HTR-8/SVneo (cell line): ENCODE measurements around the gene TMF1.

Source experiments
- DNase-seq: peaks from one replicate; pipeline ENCODE4 v3.0.0; 2011; ENCODE audit warnings: low spot score, mixed read lengths; ENCODE audit not compliant: insufficient read length
- FAIRE-seq: peaks from 2 replicates; lab custom pipeline; 2011; peaks lifted over from hg19 to GRCh38; lab: Jason Lieb, UNC

Gene TMF1

GRCh38 chr3:69016901-69017300 lies 35.2 kb downstream of the TMF1 start:
- FAIRE-seq: no peak
- DNase-seq: no peak

GRCh38 chr3:69016102-69016501 lies 36.0 kb downstream of the TMF1 start:
- DNase-seq (no peak), FAIRE-seq (no peak)

- DNase-seq (no peak), FAIRE-seq (no peak)
Observed at GRCh38 chr3:69014022-69014580, 38.0 kb downstream of the TMF1 start.

- FAIRE-seq (peak; percentile 60), DNase-seq (peak; percentile 73)
Observed at GRCh38 chr3:69013253-69014021, 38.7 kb downstream of the TMF1 start, which contains the start of gene EOGT. EOGT (minus strand) TSS chr3:69013684; CDS start chr3:69009846, 3,838 bp downstream.

- no peak for FAIRE-seq
- DNase-seq: peak; percentile 67
Observed at GRCh38 chr3:69012800-69013252, 39.3 kb downstream of the TMF1 start.

GRCh38 chr3:69012100-69012799 lies 39.9 kb downstream of the TMF1 start:
- DNase-seq (no peak), FAIRE-seq (peak; percentile 31)

GRCh38 chr3:69011096-69011730 lies 40.9 kb downstream of the TMF1 start:
- DNase-seq: no peak
- FAIRE-seq: no peak

GRCh38 chr3:69009559-69010410 lies 42.3 kb downstream of the TMF1 start:
- no peak for FAIRE-seq
- no peak for DNase-seq

- no peak for DNase-seq
- no peak for FAIRE-seq
Observed at GRCh38 chr3:69008980-69009379, 43.2 kb downstream of the TMF1 start.

- DNase-seq (no peak), FAIRE-seq (no peak)
Observed at GRCh38 chr3:69005791-69006482, 46.2 kb downstream of the TMF1 start.

- DNase-seq (no peak), FAIRE-seq (no peak)
Observed at GRCh38 chr3:69005071-69005790, 46.9 kb downstream of the TMF1 start.

GRCh38 chr3:69004138-69004537 lies 48.0 kb downstream of the TMF1 start:
- no peak for FAIRE-seq

GRCh38 chr3:68999605-69000004 lies 52.5 kb downstream of the TMF1 start:
- no peak for FAIRE-seq
- no peak for DNase-seq

More at GRCh38 chr3:69004138-69004537, 48.0 kb downstream of the TMF1 start:
- DNase-seq: no peak

- DNase-seq (no peak), FAIRE-seq (no peak)
Observed at GRCh38 chr3:68999158-68999557, 53.0 kb downstream of the TMF1 start.

GRCh38 chr3:68997887-68998286 lies 54.2 kb downstream of the TMF1 start:
- DNase-seq: no peak
- FAIRE-seq: peak; percentile 13

GRCh38 chr3:68996356-68996995 lies 55.7 kb downstream of the TMF1 start:
- no peak for DNase-seq
- peak; percentile 75 for FAIRE-seq

GRCh38 chr3:68988740-68989139 lies 63.4 kb downstream of the TMF1 start:
- no peak for FAIRE-seq
- DNase-seq: no peak

- DNase-seq (no peak), FAIRE-seq (no peak)
Observed at GRCh38 chr3:68987322-68987721, 64.8 kb downstream of the TMF1 start.
